H9 (cell line): ENCODE measurements around the gene FAM117A. TPM values are rescaled to one million over a fixed set of nuclear protein-coding genes. Genes with fewer than 3 reads are reported as not detected.
A peak's percentile ranks its signal among the peaks of the same experiment; 100 is the strongest.

Experiments used
- DNase-seq: peaks from one replicate; pipeline ENCODE4 v3.0.0-alpha.2; 2017
- H2AFZ ChIP-seq: one replicate; pipeline ENCODE4 v1.6.1; 2013; ENCODE audit warnings: mild to moderate bottlenecking, low read length, control low read depth, moderate library complexity
- H2AK5ac ChIP-seq: 2 replicates; pipeline ENCODE4 v1.6.1; 2013; ENCODE audit warnings: low read length, control low read depth, mixed read lengths; ENCODE audit not compliant: insufficient read length
- H2BK120ac ChIP-seq: one replicate; pipeline ENCODE4 v1.6.1; 2013; ENCODE audit warnings: low read depth, mild to moderate bottlenecking, low read length, control low read depth, inconsistent platforms; ENCODE audit not compliant: poor library complexity, severe bottlenecking
- H2BK12ac ChIP-seq: 2 replicates; pipeline ENCODE4 v1.6.1; 2013; ENCODE audit warnings: low read length, control low read depth, mixed read lengths, low read depth; ENCODE audit not compliant: insufficient read length
- H2BK15ac ChIP-seq: 2 replicates; pipeline ENCODE4 v1.6.1; 2013; ENCODE audit warnings: low read depth, low read length, control low read depth
- H2BK20ac ChIP-seq: one replicate; pipeline ENCODE4 v1.6.1; 2013; ENCODE audit warnings: low read depth, mild to moderate bottlenecking, low read length, control low read depth, inconsistent platforms; ENCODE audit not compliant: poor library complexity, severe bottlenecking
- H2BK5ac ChIP-seq: 2 replicates; pipeline ENCODE4 v1.6.1; 2013; ENCODE audit warnings: low read length, control low read depth, mixed read lengths; ENCODE audit not compliant: insufficient read length
- H3K14ac ChIP-seq: 2 replicates; pipeline ENCODE4 v1.6.1; 2013; ENCODE audit warnings: low read length, control low read depth; ENCODE audit not compliant: insufficient read depth
- H3K18ac ChIP-seq: 2 replicates; pipeline ENCODE4 v1.6.1; 2013; ENCODE audit warnings: low read depth, mild to moderate bottlenecking, mixed read lengths, low read length, control low read depth; ENCODE audit not compliant: insufficient read length
- H3K23ac ChIP-seq: 2 replicates; pipeline ENCODE4 v1.6.1; 2013; ENCODE audit warnings: low read length, control low read depth, mixed read lengths, low read depth; ENCODE audit not compliant: insufficient read length
- H3K23me2 ChIP-seq: 2 replicates; pipeline ENCODE4 v1.6.1; 2013; ENCODE audit warnings: low read depth, mild to moderate bottlenecking, mixed read lengths, low read length, control low read depth; ENCODE audit not compliant: insufficient read length, poor library complexity, severe bottlenecking
- H3K27ac ChIP-seq: 2 replicates; pipeline ENCODE4 v1.5.1; 2013; ENCODE audit warnings: low read length, control low read depth, mixed read lengths, low read depth; ENCODE audit not compliant: insufficient read length
- H3K27me3 ChIP-seq: 2 replicates; pipeline ENCODE4 v1.6.1; 2013; ENCODE audit warnings: low read length, control low read depth, inconsistent platforms; ENCODE audit not compliant: insufficient read depth
- H3K4ac ChIP-seq: 2 replicates; pipeline ENCODE4 v1.6.1; 2013; ENCODE audit warnings: low read depth, mild to moderate bottlenecking, control low read depth, inconsistent platforms, low read length, moderate library complexity
- H3K4me1 ChIP-seq: 2 replicates; pipeline ENCODE4 v1.6.1; 2013; ENCODE audit warnings: low read length, control low read depth, inconsistent platforms; ENCODE audit not compliant: insufficient read depth
- H3K4me2 ChIP-seq: 2 replicates; pipeline ENCODE4 v1.6.1; 2013; ENCODE audit warnings: low read length, control low read depth, mixed read lengths; ENCODE audit not compliant: insufficient read length, insufficient read depth
- H3K56ac ChIP-seq: 2 replicates; pipeline ENCODE4 v1.6.1; 2013; ENCODE audit warnings: low read depth, mild to moderate bottlenecking, mixed read lengths, low read length, control low read depth; ENCODE audit not compliant: insufficient read length
- H3K79me1 ChIP-seq: 2 replicates; pipeline ENCODE4 v1.6.1; 2013; ENCODE audit warnings: low read depth, mild to moderate bottlenecking, moderate library complexity, low read length, control low read depth, inconsistent platforms; ENCODE audit not compliant: insufficient read depth, poor library complexity, severe bottlenecking
- H3K79me2 ChIP-seq: 2 replicates; pipeline ENCODE4 v1.6.1; 2013; ENCODE audit warnings: low read length, control low read depth, inconsistent platforms; ENCODE audit not compliant: insufficient read depth
- H3K9ac ChIP-seq: 2 replicates; pipeline ENCODE4 v1.6.1; 2013; ENCODE audit warnings: low read length, control low read depth, mixed read lengths; ENCODE audit not compliant: insufficient read length; ENCODE audit errors: extremely low read depth
- H3K9me3 ChIP-seq: one replicate; pipeline ENCODE4 v1.6.1; 2013; ENCODE audit warnings: low read depth, low read length, inconsistent platforms; ENCODE audit not compliant: control insufficient read depth
- H3T11ph ChIP-seq: one replicate; pipeline ENCODE4 v1.6.1; 2013; ENCODE audit warnings: mild to moderate bottlenecking, low read length, control low read depth, inconsistent platforms
- H4K20me1 ChIP-seq: one replicate; pipeline ENCODE4 v1.6.1; 2013; ENCODE audit not compliant: control insufficient read depth, insufficient read length, insufficient read depth
- H4K5ac ChIP-seq: 2 replicates; pipeline ENCODE4 v1.6.1; 2013; ENCODE audit warnings: low read depth, mild to moderate bottlenecking, mixed read lengths, low read length, control low read depth; ENCODE audit not compliant: insufficient read length
- H4K8ac ChIP-seq: replicated peaks from 2 replicates; pipeline ENCODE4 v1.6.1; 2013; ENCODE audit warnings: low read length, control low read depth, mixed read lengths, low read depth; ENCODE audit not compliant: insufficient read length
- H4K91ac ChIP-seq: 2 replicates; pipeline ENCODE4 v1.6.1; 2013; ENCODE audit warnings: low read depth, mild to moderate bottlenecking, moderate library complexity, mixed read lengths, low read length, control low read depth; ENCODE audit not compliant: insufficient read length
- H3K27ac Mint-ChIP-seq, 3 experiments: 2 replicates in 2 of 3; 3 replicates in 1 of 3; pipeline ENCODE4 v1.8.0; 2020 to 2021; ENCODE audit warnings: mixed read lengths in 3 of 3, mild to moderate bottlenecking in 1 of 3, moderate library complexity in 1 of 3
- H3K27me3 Mint-ChIP-seq: 2 replicates; pipeline ENCODE4 v1.8.0; 2021; ENCODE audit warnings: low read depth, mild to moderate bottlenecking, moderate library complexity, mixed read lengths
- H3K36me3 Mint-ChIP-seq, 3 experiments: 2 replicates in 2 of 3; 3 replicates in 1 of 3; pipeline ENCODE4 v1.8.0; 2020 to 2021; ENCODE audit warnings: low read depth in 3 of 3, mixed read lengths in 3 of 3; ENCODE audit not compliant: insufficient read depth in 1 of 3
- H3K4me1 Mint-ChIP-seq, 2 experiments: 2 replicates each; pipeline ENCODE4 v1.8.0; 2020; ENCODE audit warnings: mixed read lengths in 2 of 2
- H3K4me3 Mint-ChIP-seq, 2 experiments: 2 replicates in 1 of 2; 3 replicates in 1 of 2; pipeline ENCODE4 v1.8.0; 2020 to 2021; ENCODE audit warnings: mild to moderate bottlenecking in 2 of 2, mixed read lengths in 2 of 2, moderate library complexity in 1 of 2
- H3K9me3 Mint-ChIP-seq, 2 experiments: 2 replicates in 1 of 2; 3 replicates in 1 of 2; pipeline ENCODE4 v1.8.0; 2020; ENCODE audit warnings: mild to moderate bottlenecking in 2 of 2, mixed read lengths in 2 of 2, moderate library complexity in 1 of 2
- CTCF ChIP-seq: fragments of 200-600 bp; sonication (generic); conservative IDR thresholded peaks from 3 replicates; pipeline ENCODE4 v1.8.0; 2021; ENCODE audit warnings: antibody characterized with exemption, mild to moderate bottlenecking
- WGBS: extraction: QIAGEN DNeasy Blood & Tissue Kit; methylation state at CpG from one replicate; pipeline ENCODE4 v1.1.7; 2013; ENCODE audit warnings: missing lambda C conversion rate, low lambda C conversion rate, mixed read lengths; ENCODE audit not compliant: insufficient read length; ENCODE audit errors: extremely low coverage; 5-methylcytosine and 5-hydroxymethylcytosine counted together
- total RNA-seq: library from RNA; stranded (reverse); gene quantifications from 2 replicates; pipeline ENCODE4 v1.2.1, GENCODE V29; 2021

The FAM117A gene
- total RNA-seq, 1 experiment from 2014 or later, result 21.1 TPM

- no peak overlapping the region for H3T11ph ChIP-seq
- no peak overlapping the region for H4K8ac ChIP-seq
- H4K91ac ChIP-seq, result no peak overlapping the region
- H3K27ac Mint-ChIP-seq, result peak overlapping the region in 1 of 3 experiments; percentile 79; a peak in 2 of 7 replicates
- no peak overlapping the region for H4K5ac ChIP-seq
- H3K27ac ChIP-seq, result no peak overlapping the region
- peaks cover 2% of the 10 kb centered on the region; the same call in 1 of the 2 replicates for H3K79me2 ChIP-seq
- DNase-seq, result no peak
- H3K4ac ChIP-seq, result no peak overlapping the region
- H3K4me3 Mint-ChIP-seq, result no peak overlapping the region
- WGBS, result no CpG with 5 or more reads among the region's 3 CpGs
- no peak overlapping the region for H3K23ac ChIP-seq
- no peaks in the 10 kb centered on the region for H3K27me3 Mint-ChIP-seq
- H3K4me2 ChIP-seq, result no peak overlapping the region
- no peaks in the 10 kb centered on the region for H3K23me2 ChIP-seq
- no peak overlapping the region for H2BK12ac ChIP-seq
- H3K14ac ChIP-seq, result no peak overlapping the region
- no peak overlapping the region for H2BK5ac ChIP-seq
- H3K27me3 ChIP-seq, result no peaks in the 10 kb centered on the region
- peaks cover 0 to 3% of the 10 kb centered on the region in 2 experiments; a peak in 2 of 4 replicates for H3K4me1 Mint-ChIP-seq
- H2BK120ac ChIP-seq, result no peak overlapping the region
- H3K9me3 ChIP-seq, result no peaks in the 10 kb centered on the region
- H3K36me3 Mint-ChIP-seq, result peaks cover 3 to 4% (median 4%) of the 10 kb centered on the region in 3 experiments; a peak in 3 of 7 replicates
- no peak overlapping the region for H3K56ac ChIP-seq
- H2AK5ac ChIP-seq, result no peak overlapping the region
- no peaks in the 10 kb centered on the region for H3K9me3 Mint-ChIP-seq
- H3K79me1 ChIP-seq, result peaks cover 14% of the 10 kb centered on the region
- no peak for TF ChIP-seq CTCF
- H3K18ac ChIP-seq, result no peak overlapping the region
- no peak overlapping the region for H3K9ac ChIP-seq
- no peak overlapping the region for H2BK20ac ChIP-seq
- H4K20me1 ChIP-seq, result no peaks in the 10 kb centered on the region
- H2AFZ ChIP-seq, result no peak overlapping the region
- H3K4me1 ChIP-seq, result no peaks in the 10 kb centered on the region
- no peak overlapping the region for H2BK15ac ChIP-seq
Observed at GRCh38 chr17:49741692-49742076, 22.2 kb downstream of the FAM117A start.
